ENCODE results near the gene MRPL14. TPM values are rescaled to one million over a fixed set of nuclear protein-coding genes. Genes with fewer than 3 reads are reported as not detected.
A peak's percentile ranks its signal among the peaks of the same experiment; 100 is the strongest.

Gene MRPL14
- total and polyA plus RNA-seq, 8 donors, result 8.7 to 30.4 (median 14.1) TPM

DNA sequence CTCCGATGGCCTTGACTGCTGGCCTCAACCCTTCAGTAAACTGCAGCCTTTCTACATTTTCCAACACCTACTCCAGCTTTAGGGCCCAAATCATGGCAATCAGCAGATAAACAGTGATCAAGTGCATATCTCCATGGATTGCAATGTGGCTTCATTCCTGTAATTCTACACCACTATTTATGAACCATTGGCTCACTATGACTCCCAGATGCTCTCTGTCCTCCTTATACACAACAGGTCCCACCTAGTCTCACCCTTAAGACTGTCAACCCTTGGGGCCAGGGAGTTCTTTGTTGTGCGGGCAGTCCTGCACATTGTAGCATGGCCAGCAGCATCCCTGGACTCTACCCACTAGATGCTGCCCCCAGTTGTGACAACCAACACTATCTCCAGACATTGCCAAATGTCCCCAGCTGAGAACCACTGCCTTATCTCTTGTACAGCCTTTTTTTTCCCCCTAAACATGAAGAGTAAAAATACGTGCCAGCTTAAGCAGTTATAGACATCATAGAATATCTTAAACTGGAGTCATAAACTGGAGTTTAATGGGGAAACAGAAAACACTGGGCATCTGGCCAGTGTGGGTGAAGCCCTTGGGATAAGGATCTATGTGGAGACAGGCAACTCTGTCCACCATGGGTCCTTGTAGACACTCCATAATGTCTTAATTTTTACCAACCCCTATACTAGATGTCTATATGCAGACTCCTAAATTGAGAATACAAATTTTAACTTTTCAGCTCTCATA, 21.1 kb downstream of the MRPL14 start:
- H3K27me3 ChIP-seq, result no peaks in the 10 kb centered on the region
- intact Hi-C loops (cut with DNase I), result no loop called here
- H3K4me1 ChIP-seq, result no peaks in the 10 kb centered on the region
- ATAC-seq (no peak), DNase-seq (no peak), FAIRE-seq (no peak)
- TF ChIP-seq, protein P1, sequence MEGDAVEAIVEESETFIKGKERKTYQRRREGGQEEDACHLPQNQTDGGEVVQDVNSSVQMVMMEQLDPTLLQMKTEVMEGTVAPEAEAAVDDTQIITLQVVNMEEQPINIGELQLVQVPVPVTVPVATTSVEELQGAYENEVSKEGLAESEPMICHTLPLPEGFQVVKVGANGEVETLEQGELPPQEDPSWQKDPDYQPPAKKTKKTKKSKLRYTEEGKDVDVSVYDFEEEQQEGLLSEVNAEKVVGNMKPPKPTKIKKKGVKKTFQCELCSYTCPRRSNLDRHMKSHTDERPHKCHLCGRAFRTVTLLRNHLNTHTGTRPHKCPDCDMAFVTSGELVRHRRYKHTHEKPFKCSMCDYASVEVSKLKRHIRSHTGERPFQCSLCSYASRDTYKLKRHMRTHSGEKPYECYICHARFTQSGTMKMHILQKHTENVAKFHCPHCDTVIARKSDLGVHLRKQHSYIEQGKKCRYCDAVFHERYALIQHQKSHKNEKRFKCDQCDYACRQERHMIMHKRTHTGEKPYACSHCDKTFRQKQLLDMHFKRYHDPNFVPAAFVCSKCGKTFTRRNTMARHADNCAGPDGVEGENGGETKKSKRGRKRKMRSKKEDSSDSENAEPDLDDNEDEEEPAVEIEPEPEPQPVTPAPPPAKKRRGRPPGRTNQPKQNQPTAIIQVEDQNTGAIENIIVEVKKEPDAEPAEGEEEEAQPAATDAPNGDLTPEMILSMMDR (IDR thresholded peaks at IDR 0.05), result no peak
- 69 to 74% methylated on average over 3 of the region's 3 CpGs for WGBS, 2 donors
- no peak overlapping the region for H3K27ac ChIP-seq
- H3K9me3 ChIP-seq, result no peaks in the 10 kb centered on the region
- H3K36me3 ChIP-seq, result no peaks in the 10 kb centered on the region
- no peak overlapping the region for H3K4me3 ChIP-seq

DNA sequence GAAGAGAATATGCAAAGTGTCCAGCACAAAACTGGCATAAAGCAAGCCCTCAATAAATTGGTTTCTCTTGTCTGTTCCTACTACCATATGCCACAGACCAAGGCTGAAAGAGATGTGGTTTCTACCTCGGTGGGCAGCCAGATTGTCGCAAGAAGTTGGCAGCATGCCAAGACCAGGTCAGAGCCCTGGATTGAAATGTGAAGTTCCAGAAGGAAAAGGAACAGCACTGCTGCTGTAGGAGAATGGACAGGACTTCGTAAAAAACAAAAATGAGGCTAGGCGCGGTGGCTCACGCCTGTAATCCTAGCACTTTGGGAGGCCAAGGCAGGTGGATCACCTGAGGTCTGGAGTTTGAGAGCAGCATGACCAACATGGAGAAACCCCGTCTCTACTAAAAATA, 22.1 kb downstream of the MRPL14 start:
- DNase-seq (no peak), ATAC-seq (no peak), FAIRE-seq (no peak)
- Histone ChIP-seq H3K27ac (no peak overlapping the region), H3K36me3 (no peaks in the 10 kb centered on the region), H3K9me3 (no peaks in the 10 kb centered on the region), H3K4me1 (no peaks in the 10 kb centered on the region), H3K4me3 (no peak overlapping the region), H3K27me3 (no peaks in the 10 kb centered on the region)
- TF ChIP-seq, protein P1 (IDR thresholded peaks at IDR 0.05), result no peak
- 81 to 84% methylated on average over 7 of the region's 7 CpGs for WGBS, 2 donors
- intact Hi-C loops (cut with DNase I), result no loop called here

DNA sequence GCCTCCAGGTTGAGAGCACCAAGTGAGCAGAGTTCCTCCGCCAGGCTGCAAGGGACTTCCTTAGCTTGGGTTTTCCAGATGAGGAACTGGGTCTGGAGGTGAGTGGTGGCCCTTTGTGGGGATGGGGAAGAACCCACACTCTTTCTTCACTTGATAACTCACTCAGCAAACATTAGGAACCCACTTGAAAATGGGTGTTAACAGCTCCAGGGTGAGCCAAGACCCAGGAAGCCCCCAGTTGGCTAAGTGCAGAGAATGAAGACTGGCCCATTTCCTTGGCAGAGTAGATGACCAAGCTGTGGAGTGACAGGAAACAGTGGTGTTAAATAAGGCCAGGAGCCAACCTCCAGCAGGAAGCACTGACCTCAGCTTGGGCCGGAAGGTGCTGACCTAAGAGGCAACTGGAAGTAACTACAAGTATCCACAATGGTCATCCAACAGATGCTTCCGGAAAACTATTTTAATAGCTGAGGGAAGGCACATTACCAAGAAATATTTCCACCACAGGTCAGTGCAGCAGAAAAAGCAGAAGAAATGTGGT, 22.7 kb downstream of the MRPL14 start:
- intact Hi-C loops (cut with DNase I), result loop anchor here in 1 of 3 donors (5.0 kb wide), 1 partner anchor 33 kb away; no protein-coding TSS in a partner anchor
- no peak overlapping the region for H3K27ac ChIP-seq
- TF ChIP-seq, protein P1 (IDR thresholded peaks at IDR 0.05), result no peak
- ATAC-seq, result peak in 2 of 4 donors; percentile 46 to 50
- H3K9me3 ChIP-seq, result no peaks in the 10 kb centered on the region
- no peaks in the 10 kb centered on the region for H3K4me1 ChIP-seq
- no peak overlapping the region for H3K4me3 ChIP-seq
- H3K36me3 ChIP-seq, result peaks cover 0 to 3% (median 0%) of the 10 kb centered on the region in 3 donors
- WGBS, 2 donors, result 81 to 85% methylated on average over 3 of the region's 3 CpGs
- DNase-seq, result no peak
- no peaks in the 10 kb centered on the region for H3K27me3 ChIP-seq
- no peak for FAIRE-seq

DNA sequence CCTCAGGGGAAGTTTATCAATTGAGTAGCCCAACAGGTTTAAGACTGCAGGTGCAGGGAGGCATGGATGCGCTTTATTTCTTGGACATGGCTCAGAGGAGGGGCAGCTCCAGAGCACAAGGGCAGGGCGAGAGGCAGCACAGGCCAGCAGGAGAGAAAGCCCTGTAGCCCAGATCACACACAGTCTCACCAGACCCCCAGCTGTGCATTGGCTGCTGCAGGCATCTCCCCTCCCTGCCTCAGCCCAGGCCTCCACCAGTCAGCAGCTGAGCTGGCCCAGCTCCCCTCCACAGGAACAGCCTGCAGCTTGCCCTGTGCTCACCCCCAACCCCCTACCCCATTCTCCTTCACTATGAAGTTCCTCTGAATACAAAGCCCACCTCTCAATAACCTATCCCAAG, 24.7 kb downstream of the MRPL14 start:
- ATAC-seq, result no peak
- no peak for FAIRE-seq
- WGBS, 2 donors, result 94 to 100% methylated on average over 2 of the region's 2 CpGs
- Histone ChIP-seq H3K4me1 (no peaks in the 10 kb centered on the region), H3K36me3 (peaks cover 0 to 5% (median 0%) of the 10 kb centered on the region in 3 donors), H3K9me3 (no peaks in the 10 kb centered on the region), H3K27me3 (no peaks in the 10 kb centered on the region), H3K27ac (no peak overlapping the region), H3K4me3 (no peak overlapping the region)
- intact Hi-C loops (cut with DNase I), result loop anchor here in 1 of 3 donors (5.0 kb wide), 1 partner anchor 35 kb away; no protein-coding TSS in a partner anchor
- DNase-seq, result no peak
- TF ChIP-seq, protein P1 (IDR thresholded peaks at IDR 0.05), result no peak

DNA sequence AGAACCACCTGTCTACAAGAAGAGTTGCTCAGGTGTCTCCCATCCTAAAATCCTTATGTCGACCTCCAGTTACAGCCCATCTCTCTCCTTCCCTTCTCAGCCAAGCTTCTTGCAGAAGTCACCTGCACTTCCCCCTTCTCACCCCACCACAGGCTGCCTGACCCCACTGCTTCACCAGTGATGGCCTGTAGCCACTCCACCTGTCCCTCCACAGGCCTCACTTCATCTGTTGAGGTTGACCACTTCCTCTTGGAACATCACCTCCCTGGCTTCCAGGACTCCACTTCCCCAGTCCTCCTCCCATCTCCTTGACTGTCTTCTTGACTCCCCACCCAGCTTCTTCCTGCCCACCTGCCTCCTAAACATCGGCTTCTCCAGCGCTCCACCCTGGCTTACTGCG, 25.4 kb downstream of the MRPL14 start:
- no peak for FAIRE-seq
- no peaks in the 10 kb centered on the region for H3K27me3 ChIP-seq
- ATAC-seq, result no peak
- no peak for DNase-seq
- H3K27ac ChIP-seq, result no peak overlapping the region
- no peak overlapping the region for H3K4me3 ChIP-seq
- no peaks in the 10 kb centered on the region for H3K9me3 ChIP-seq
- no peaks in the 10 kb centered on the region for H3K4me1 ChIP-seq
- WGBS, 2 donors, result 88 to 89% methylated on average over 4 of the region's 4 CpGs
- intact Hi-C loops (cut with DNase I), result loop anchor here in 1 of 3 donors (5.0 kb wide), 1 partner anchor 35 kb away; no protein-coding TSS in a partner anchor
- TF ChIP-seq, protein P1 (IDR thresholded peaks at IDR 0.05), result no peak
- H3K36me3 ChIP-seq, result peaks cover 0 to 5% (median 0%) of the 10 kb centered on the region in 3 donors

Data from pancreas (tissue), 10 donors.